AG10803 (cell line): ENCODE results near the gene OR5D18.

ENCODE experiments used
- DNase-seq: peaks from one replicate; pipeline ENCODE4 v3.0.0; 2010; ENCODE audit warnings: low read depth
- H3K4me3 ChIP-seq: 2 replicates; pipeline ENCODE4 v1.5.1; 2011; ENCODE audit warnings: mild to moderate bottlenecking, low read length, control low read depth
- CTCF ChIP-seq: conservative IDR thresholded peaks from 2 replicates; pipeline ENCODE4 v1.5.1; 2011; ENCODE audit warnings: mild to moderate bottlenecking, low read length, control low read depth, inconsistent platforms

Gene OR5D18

GRCh38 chr11:55819330-55819729 is at the start of gene OR5D18:
Gene OR5D18 (plus strand): TSS chr11:55819630. CDS start chr11:55819630, 0 bp downstream.
- DNase-seq: no peak
- H3K4me3 ChIP-seq: no peak within 1 kb of the TSS
- TF ChIP-seq CTCF: no peak

DNA sequence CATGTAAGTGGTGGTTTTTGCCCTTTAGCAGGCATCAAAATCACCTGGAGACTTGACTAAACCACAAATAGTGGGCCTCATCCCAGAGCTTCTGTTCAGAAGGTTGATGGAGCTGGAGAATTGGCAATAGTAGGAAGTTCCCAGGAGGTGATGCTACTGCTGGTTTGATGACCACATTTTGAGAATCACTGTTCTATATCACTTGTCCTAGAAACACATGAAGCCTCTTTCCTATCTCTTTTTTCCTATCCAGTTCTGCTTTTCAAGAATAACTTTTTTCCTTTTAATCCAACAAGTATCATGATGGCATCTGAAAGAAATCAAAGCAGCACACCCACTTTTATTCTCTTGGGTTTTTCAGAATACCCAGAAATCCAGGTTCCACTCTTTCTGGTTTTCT is 46.3 kb upstream of the OR5D18 start, which contains the start of gene OR5D13:
TSS of gene OR5D13 (plus strand) at position 301 of the 400 bp plus-strand sequence. CDS start at position 301, 0 bp downstream.
- H3K4me3 ChIP-seq: no peak within 1 kb of the TSS
- no peak for DNase-seq
- TF ChIP-seq CTCF: no peak

DNA sequence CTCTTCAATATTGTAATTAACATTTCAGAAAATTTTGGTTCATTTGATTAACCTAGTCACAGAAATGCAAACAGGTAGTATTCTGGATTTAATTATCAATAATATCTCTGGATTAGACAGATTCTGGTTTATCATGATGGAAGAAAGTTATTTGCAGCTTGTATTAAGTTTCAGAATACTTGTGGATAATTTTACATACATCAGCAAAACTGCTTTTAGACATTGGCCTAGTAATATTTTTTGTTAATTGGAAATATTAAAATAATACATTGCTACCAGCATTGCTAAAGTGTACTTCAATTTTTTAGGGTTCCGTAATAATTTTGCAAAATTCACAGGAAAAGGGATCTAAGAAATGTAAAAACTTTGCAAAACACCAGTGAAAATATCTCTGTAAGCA is 27.8 kb upstream of the OR5D18 start:
- no peak overlapping the region for H3K4me3 ChIP-seq
- TF ChIP-seq CTCF: no peak
- no peak for DNase-seq

DNA sequence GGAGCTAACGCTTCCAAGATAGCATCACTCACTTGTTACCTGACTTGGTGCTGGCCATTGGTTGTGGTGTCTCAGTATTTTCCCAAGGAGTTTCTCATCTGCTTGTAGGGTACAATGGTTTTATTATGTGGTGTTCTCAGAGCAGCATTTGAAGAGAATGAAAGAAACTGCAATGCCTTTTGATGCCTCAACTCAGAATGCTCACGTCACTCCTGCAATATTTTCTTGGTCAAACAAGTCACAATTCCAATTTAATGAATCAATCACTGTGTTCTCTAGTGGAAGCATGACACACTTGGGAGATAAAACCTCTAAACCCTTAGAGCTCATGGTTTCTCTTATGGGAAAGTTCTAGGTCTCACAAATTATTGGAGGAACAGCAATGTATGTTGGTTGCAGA is 26.1 kb upstream of the OR5D18 start:
- TF ChIP-seq CTCF: no peak
- no peak for DNase-seq
- H3K4me3 ChIP-seq: no peak overlapping the region

DNA sequence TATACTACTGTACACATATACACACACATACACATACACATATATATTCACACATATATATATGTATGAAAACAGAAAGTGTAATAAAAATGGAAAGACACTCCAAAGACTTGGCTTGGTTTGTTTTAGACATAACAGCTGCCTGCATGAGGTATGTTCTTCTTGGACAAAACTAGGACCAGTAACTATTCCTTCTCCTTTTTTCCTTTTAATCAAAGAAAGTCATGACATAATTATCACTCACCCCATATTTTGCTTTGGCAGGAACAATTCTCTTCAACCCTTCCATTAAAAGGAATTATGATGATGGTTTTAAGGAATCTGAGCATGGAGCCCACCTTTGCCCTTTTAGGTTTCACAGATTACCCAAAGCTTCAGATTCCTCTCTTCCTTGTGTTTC is 24.2 kb upstream of the OR5D18 start, which contains the start of gene OR5D14:
TSS of gene OR5D14 (plus strand) at position 301 of the 400 bp plus-strand sequence. CDS start at position 301, 0 bp downstream.
- TF ChIP-seq CTCF: no peak
- H3K4me3 ChIP-seq: no peak within 1 kb of the TSS
- DNase-seq: no peak

- no peak for TF ChIP-seq CTCF
- no peak for DNase-seq
- H3K4me3 ChIP-seq: no peak overlapping the region
Observed at GRCh38 chr11:55806248-55806647, 13.2 kb upstream of the OR5D18 start.

DNA sequence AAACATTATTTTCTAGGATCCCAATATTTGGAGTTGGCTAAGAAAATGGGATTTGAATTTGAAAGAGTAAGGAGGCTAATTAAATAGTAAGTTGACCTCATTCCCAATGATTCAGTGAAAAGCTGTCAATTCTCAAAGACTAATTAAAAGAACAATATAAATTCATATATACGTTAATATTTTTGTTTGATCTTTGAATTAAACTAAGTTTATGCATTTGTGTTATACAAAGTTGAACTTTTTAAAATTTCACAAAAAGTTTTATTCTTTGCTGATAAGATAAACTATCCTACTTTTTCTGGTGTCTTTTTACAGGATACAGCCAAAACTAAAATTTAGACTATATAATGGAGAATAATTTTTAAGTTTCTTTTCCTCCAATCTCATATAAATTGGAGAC is 8.4 kb upstream of the OR5D18 start, which contains the start of gene OR5L1:
TSS of gene OR5L1 (plus strand) at position 301 of the 400 bp plus-strand sequence. CDS start 100 bp downstream, outside the sequence.
- no peak within 1 kb of the TSS for H3K4me3 ChIP-seq
- no peak for DNase-seq
- no peak for TF ChIP-seq CTCF
